Pancreas (tissue), 10 donors: ENCODE results near the gene ALPK3. TPM values are rescaled to one million over a fixed set of nuclear protein-coding genes. Genes with fewer than 3 reads are reported as not detected.

Source experiments
- ATAC-seq, 4 donors: fragments of 200-7000 bp; cut with Tn5 transposase; one replicate each; pipeline versions ENCODE4 v1.8.0 to v1.9.1; 2020; ENCODE audit warnings: mild to moderate bottlenecking in 4 of 4, moderate library complexity in 4 of 4
- DNase-seq, 6 donors: peaks; one replicate each; pipeline ENCODE4 v3.0.0-alpha.2; 2020
- FAIRE-seq: peaks from 2 replicates; lab custom pipeline; 2012; peaks lifted over from hg19 to GRCh38; lab: Jason Lieb, UNC
- H3K27ac ChIP-seq, 4 donors: fragments of 200-600 bp; sonication (generic); 1 replicate in 3 of 4; 2 replicates in 1 of 4; pipeline versions ENCODE4 v1.5.0 to v1.8.0; 2020
- H3K27me3 ChIP-seq, 4 donors: fragments of 200-600 bp; one replicate each; pipeline ENCODE4 v1.8.0; 2021
- H3K36me3 ChIP-seq, 3 donors: fragments of 200-600 bp; sonication (generic) in 1 of 3; one replicate each; pipeline versions ENCODE4 v1.5.0 to v1.8.0; 2020 to 2021
- H3K4me1 ChIP-seq, 3 donors: fragments of 200-600 bp; one replicate each; pipeline ENCODE4 v1.8.0; 2021
- H3K4me3 ChIP-seq, 4 donors: fragments of 200-600 bp; sonication (generic) in 2 of 4; one replicate each; pipeline versions ENCODE4 v1.5.0 to v1.8.0; 2020 to 2021
- H3K9me3 ChIP-seq, 4 donors: fragments of 200-600 bp; one replicate each; pipeline ENCODE4 v1.8.0; 2021
- CTCF ChIP-seq, 4 donors: fragments of 200-600 bp; sonication (generic) in 3 of 4; IDR thresholded peaks; one replicate each; pipeline versions ENCODE4 v1.5.0 to v1.8.0; 2021; ENCODE audit warnings: antibody characterized with exemption in 4 of 4
- WGBS, 2 donors: extraction: QIAGEN DNeasy Blood & Tissue Kit; methylation state at CpG; one replicate each; pipeline ENCODE4 v1.1.7; 2013; 5-methylcytosine and 5-hydroxymethylcytosine counted together
- intact Hi-C, 3 donors: fragments of 100-400 bp; cut with DNase I; formaldehyde crosslinking; loops; one replicate each; pipeline versions ENCODE4 v1.11.1 to v1.14.2; 2022
- polyA plus RNA-seq, 2 donors: library from polyadenylated mRNA; stranded (reverse); fragments of 200-250 nt; gene quantifications; one replicate each; pipeline ENCODE4 v1.2.3, GENCODE V29; 2013
- total RNA-seq, 6 donors: library from RNA; stranded (reverse); fragmentation: NEBNext Ultra II Directional in 4 of 6; extraction: Animal tissue kit (Norgen Biotek cat#: 25700) in 4 of 6; gene quantifications; one replicate each; pipeline versions ENCODE4 v1.2.1 to v1.2.4, GENCODE V29; 2021 to 2023
- donor health status: healthy with polysubstance abuse.
- donor health status: DM: no; HTN: no; CAD: no; lungs with moderate emphysema.
- donor health status: DM: no; HTN: no; CAD: no.
- donor health status: control.
- donor health status: control.
- donor health status: Bipolar disorder and iron deficiency.
- donor health status: DM: yes; HTN: yes; CAD: no.
- donor health status: DM: no; HTN: no; CAD: no.
- donor health status: DM: no; HTN: no; CAD: no.
- donor health status: DM: yes; HTN: yes; CAD: no.

The ALPK3 gene
- total and polyA plus RNA-seq, 8 donors, result 3.2 to 23.7 (median 9.3) TPM

- no peaks in the 10 kb centered on the region for H3K9me3 ChIP-seq
- no peak overlapping the region for H3K4me3 ChIP-seq
- FAIRE-seq (no peak), ATAC-seq (peak in 2 of 4 donors; percentile 21 to 28), DNase-seq (no peak)
- no peaks in the 10 kb centered on the region for H3K36me3 ChIP-seq
- intact Hi-C loops, result no loop called here
- H3K27ac ChIP-seq, result no peak overlapping the region
- TF ChIP-seq CTCF (IDR thresholded peaks at IDR 0.05), result no peak
- WGBS, 2 donors, result 86 to 89% methylated on average over 1 of the region's 1 CpG
- no peaks in the 10 kb centered on the region for H3K27me3 ChIP-seq
- peaks cover 0 to 16% (median 4%) of the 10 kb centered on the region in 3 donors for H3K4me1 ChIP-seq
Measured at GRCh38 chr15:84775867-84776449, 41.2 kb upstream of the ALPK3 start.

GRCh38 chr15:84778194-84778593, 39.0 kb upstream of the ALPK3 start:
- intact Hi-C loops, result no loop called here
- ATAC-seq (no peak), FAIRE-seq (no peak), DNase-seq (no peak)
- WGBS, 2 donors, result 88 to 92% methylated on average over 13 of the region's 13 CpGs
- no peak for TF ChIP-seq CTCF (IDR thresholded peaks at IDR 0.05)
- Histone ChIP-seq H3K27ac (no peak overlapping the region), H3K9me3 (no peaks in the 10 kb centered on the region), H3K4me3 (no peak overlapping the region), H3K4me1 (peaks cover 0 to 5% (median 4%) of the 10 kb centered on the region in 3 donors), H3K36me3 (peaks cover 0 to 10% (median 5%) of the 10 kb centered on the region in 3 donors), H3K27me3 (no peaks in the 10 kb centered on the region)

GRCh38 chr15:84780492-84780891, 36.7 kb upstream of the ALPK3 start:
- DNase-seq (no peak), ATAC-seq (no peak), FAIRE-seq (no peak)
- no peaks in the 10 kb centered on the region for H3K27me3 ChIP-seq
- H3K27ac ChIP-seq, result no peak overlapping the region
- WGBS, 2 donors, result 82 to 85% methylated on average over 3 of the region's 3 CpGs
- peaks cover 0 to 5% (median 4%) of the 10 kb centered on the region in 3 donors for H3K4me1 ChIP-seq
- no peaks in the 10 kb centered on the region for H3K9me3 ChIP-seq
- peaks cover 8 to 29% (median 22%) of the 10 kb centered on the region in 3 donors for H3K36me3 ChIP-seq
- H3K4me3 ChIP-seq, result no peak overlapping the region
- intact Hi-C loops, result no loop called here
- no peak for TF ChIP-seq CTCF (IDR thresholded peaks at IDR 0.05)

GRCh38 chr15:84781495-84781894, 35.7 kb upstream of the ALPK3 start:
- no peak for TF ChIP-seq CTCF (IDR thresholded peaks at IDR 0.05)
- no peak overlapping the region for H3K27ac ChIP-seq
- H3K4me3 ChIP-seq, result no peak overlapping the region
- 96 to 100% methylated on average over 1 of the region's 1 CpG for WGBS, 2 donors
- no peaks in the 10 kb centered on the region for H3K9me3 ChIP-seq
- H3K27me3 ChIP-seq, result no peaks in the 10 kb centered on the region
- H3K4me1 ChIP-seq, result peaks cover 0 to 4% (median 0%) of the 10 kb centered on the region in 3 donors
- DNase-seq (no peak), FAIRE-seq (no peak), ATAC-seq (no peak)
- H3K36me3 ChIP-seq, result peaks cover 8 to 29% (median 22%) of the 10 kb centered on the region in 3 donors
- intact Hi-C loops, result no loop called here

- no peak for FAIRE-seq
- peaks cover 8 to 29% (median 22%) of the 10 kb centered on the region in 3 donors for H3K36me3 ChIP-seq
- intact Hi-C loops, result no loop called here
Measured at GRCh38 chr15:84782346-84782745, 34.8 kb upstream of the ALPK3 start.

More at GRCh38 chr15:84782346-84782745, 34.8 kb upstream of the ALPK3 start:
- Histone ChIP-seq H3K27ac (no peak overlapping the region), H3K4me1 (no peaks in the 10 kb centered on the region), H3K27me3 (no peaks in the 10 kb centered on the region), H3K4me3 (no peak overlapping the region), H3K9me3 (no peaks in the 10 kb centered on the region)
- DNase-seq (no peak), ATAC-seq (no peak)
- no peak for TF ChIP-seq CTCF (IDR thresholded peaks at IDR 0.05)
